Stimulated activated CD4-positive, alpha-beta T cell treated with anti-CD3 and anti-CD28 coated beads, Interleukin-1b, Interleukin-23, amount 100 ng/mL, for 1 hour (primary cell): ENCODE measurements around the gene SLC25A30.
A peak's percentile ranks its signal among the peaks of the same experiment; 100 is the strongest.
"Not testable (repeated sequence)": the region's sequence is repeated elsewhere in the genome, so short reads cannot be mapped to it uniquely, and the experiment has no call there.

Experiments used
- DNase-seq, 2 donors: peaks; one replicate each; pipeline ENCODE4 v3.0.0-alpha.2; 2020; ENCODE audit warnings: low read depth in 2 of 2

The SLC25A30 gene

DNA sequence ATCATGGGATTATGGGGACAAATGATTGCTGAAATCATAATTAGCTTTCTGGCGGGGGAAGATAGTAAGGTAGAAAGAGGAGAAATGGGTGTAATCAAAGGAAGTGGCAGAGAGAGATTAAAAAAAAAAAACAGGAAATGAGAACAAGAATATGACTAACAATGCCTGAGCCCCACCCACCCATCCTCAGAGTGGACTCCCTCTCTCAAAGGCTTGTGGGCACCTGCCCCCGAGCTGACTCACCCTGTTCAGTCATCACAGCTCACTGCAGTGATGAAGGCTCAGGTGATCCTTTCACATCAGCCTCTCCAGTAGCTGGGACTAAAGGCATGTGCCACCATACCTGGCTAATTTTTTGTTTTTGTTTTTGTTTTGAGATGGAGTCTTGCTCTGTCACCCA, 50.8 kb downstream of the SLC25A30 start:
- DNase-seq = peak; percentile 62 to 85

DNA sequence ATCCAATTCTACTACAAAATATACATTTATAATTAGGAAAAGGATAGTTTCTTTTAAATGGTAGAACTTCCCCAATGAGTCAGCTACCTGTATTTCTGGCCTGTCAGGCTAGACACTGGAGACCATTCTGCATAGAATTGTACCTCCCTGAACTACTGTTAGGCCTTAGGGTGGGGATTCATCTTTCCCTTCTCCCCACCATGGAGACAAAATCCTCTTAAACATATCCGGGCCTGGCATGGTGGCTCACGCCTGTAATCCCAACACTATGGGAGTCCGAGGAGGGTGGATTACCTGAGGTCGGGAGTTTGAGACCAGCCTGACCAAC, 52.7 kb downstream of the SLC25A30 start:
- no peak for DNase-seq

DNA sequence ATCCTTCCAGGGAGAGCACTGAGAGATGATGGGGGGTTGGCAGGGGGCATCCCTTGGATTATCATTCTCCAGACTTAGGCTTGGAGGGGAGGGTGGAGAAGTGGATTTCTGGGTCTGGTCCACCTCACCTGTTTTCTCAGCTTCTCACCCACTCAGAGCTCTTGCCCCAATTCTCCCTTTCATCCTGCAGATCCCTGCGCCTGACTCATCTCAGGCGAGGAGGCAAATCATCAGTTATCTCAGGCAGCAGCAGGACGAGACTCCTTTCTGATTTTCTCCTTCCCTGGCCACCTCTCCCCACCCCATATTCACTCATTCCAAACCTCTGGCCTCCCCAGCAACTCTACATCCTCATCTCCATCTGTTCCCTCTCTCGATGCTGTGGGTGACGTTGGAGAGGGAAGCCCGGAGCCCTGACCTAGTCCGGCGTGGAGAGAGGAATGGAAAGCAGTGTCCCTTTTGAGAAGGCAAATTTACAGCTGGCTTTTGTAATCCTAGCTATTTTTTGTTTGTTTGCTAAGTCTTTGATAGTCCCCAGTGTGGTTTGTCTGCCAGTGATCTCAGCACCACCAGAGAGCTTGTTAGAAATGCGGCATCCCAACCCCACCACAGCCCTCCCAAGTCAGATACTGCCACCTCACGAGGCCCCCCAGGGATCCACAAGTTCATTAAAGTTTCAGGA, 53.2 kb downstream of the SLC25A30 start:
- DNase-seq = no peak

DNA sequence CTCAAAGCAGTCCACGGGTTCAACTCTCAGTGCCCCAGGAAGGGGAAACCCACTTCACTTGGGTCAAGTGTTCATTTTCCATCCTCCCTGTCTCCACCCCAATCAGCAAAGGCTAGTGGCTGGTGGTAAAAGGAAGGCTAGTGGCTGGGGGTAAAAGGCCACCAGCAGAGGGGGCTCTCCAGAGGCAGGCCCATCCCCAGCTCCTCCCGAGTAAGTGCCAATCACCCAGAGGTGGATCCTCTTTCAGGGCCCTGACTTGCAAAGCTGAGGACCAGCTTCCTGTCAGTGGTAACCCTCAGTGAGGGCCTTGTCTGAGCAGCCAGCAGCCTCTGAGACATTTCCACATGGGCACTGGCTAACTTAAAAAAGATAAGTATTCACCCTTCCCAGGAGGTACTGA, 55.2 kb downstream of the SLC25A30 start:
- DNase-seq = no peak

- DNase-seq = no peak
These were observed 56.5 kb downstream of the SLC25A30 start for GRCh38 chr13:45361596-45362206.

DNA sequence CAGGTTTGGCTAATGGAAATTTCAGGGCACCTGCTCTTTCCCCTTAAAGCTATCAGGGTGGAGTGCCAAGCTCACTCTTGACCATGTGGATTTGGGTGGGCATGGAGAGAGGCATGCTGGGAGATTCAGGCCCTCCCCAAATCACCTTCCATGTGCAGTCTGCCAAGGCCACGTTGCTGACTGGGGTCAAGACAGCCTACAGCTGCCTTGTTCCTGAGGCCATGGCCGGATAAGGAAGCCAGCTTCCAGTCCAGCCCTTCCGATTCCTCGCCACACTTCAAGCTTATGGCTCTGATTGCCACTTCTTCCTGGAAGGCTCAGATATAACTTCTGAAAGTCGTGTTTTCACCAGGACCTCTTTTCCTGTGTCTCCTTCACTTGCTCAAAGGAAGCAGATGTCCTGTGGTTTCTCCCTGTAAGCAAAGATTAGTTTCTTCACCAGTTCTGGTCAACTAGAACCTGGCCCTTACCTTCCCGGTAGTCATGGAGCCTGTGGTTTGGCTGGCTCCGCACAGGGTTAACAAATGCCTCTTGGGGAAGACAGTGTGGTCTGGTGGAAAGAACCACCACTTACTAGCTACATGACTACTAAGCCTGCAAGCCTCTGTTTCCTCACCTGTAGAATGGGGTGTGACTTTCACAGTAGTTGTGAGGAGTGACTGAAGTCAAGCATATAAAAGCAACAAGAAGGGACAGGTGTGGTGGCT, 61.1 kb downstream of the SLC25A30 start:
- DNase-seq = no peak

DNA sequence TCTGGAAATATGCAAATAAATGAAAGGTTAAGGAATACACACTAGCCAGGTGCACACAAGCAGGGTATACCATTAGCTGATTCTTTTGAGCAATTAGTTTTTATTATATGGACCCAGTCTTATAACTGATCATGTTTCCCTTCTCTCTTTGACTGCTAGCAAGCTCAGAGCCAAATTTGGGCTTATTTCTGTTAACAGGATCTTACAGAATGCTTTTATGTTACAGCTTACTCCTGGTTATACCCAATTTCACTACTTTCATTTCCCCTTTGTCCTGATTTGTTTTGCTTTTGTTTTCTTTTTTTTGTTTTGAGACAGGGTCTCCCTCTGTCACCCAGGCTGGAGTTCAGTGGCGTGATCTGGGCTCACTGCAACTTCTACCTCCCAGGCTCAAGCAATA, 64.3 kb downstream of the SLC25A30 start:
- no peak for DNase-seq

GRCh38 chr13:45352031-45352430, 66.1 kb downstream of the SLC25A30 start:
- no peak for DNase-seq

- DNase-seq = no peak
These were observed 68.0 kb downstream of the SLC25A30 start for GRCh38 chr13:45350152-45350551.

DNA sequence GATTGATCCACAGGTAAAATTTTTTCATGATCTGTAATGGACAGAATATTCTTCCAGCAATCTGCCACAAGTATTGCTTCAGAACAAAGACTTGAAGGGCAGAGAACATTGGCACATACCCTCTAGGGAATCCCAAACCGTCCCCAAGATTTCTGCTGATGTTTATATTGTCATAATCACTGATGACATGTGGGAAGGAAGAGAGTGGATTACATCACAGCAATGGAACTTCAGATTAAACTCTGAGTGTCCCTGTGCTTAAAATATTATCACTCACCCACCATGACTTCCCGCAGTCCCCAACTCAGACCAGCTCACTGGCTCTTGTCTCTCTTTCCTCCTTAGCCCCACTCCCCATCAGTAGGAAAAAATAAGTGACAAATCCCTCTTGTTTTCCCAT, 68.7 kb downstream of the SLC25A30 start:
- DNase-seq = no peak

DNA sequence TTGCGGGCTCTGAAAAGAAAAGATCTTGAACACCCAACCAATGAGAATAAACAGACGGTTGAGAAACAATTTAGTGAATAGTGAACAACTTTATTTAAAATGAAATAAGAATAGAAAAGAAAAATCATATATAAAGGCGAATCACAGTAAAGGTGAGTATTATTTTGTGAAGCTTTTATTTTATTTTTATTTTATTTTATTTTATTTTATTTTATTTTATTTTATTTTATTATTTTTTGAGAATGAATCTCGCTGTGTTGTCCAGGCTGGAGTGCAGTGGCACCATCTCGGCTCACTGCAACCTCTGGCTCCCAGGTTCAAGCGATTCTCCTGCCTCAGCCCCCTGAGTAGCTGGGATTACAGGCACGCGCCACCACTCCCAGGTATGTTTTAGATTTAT, 74.1 kb downstream of the SLC25A30 start:
- not testable (repeated sequence) for DNase-seq
